ENCODE data around the gene TMEM255B. TPM values are rescaled to one million over a fixed set of nuclear protein-coding genes. Genes with fewer than 3 reads are reported as not detected.

Gene TMEM255B
- total and polyA plus RNA-seq, 9 of the 15 experiments (the other 6 are each of a cell fraction or from before 2014, with no cell fraction given), result 0.01 to 0.75 (median 0.23) TPM

DNA sequence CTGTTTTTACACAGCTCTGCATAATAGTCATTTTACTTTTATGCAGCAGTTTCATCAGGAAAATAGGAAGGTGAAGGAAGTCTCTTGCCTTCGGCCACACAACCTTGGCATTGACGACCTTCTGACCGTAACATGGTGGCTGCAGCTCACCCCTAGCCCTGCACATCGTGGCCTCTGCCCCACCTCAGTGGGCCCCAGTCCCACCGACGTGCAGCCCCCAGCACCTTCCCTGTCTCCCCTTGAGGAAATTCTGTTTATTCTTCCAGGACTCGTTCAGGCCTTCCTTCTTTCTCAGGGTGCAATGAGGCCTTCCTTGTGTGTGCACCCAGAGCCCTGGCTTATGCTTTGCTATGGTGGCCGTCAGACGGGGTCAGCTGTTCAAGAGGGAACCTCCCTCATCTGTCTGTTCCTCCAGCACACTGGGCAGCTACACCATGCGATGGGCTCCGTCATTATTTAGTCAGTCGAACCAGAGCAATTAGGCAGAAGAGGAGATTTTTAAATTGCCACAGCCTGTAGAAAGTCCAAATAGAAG lies 33.3 kb downstream of the TMEM255B start:
- Histone ChIP-seq H4K20me1 (replicated peaks; ENCODE audit: control insufficient read depth, insufficient read depth, low read length) (no peaks in the 10 kb centered on the region; the same call in 1 of the 2 replicates), H3K9ac (ENCODE audit: insufficient read depth in 1 of 2, low read depth in 2 of 2, low read length in 2 of 2) (no peak overlapping the region), H2AFZ (ENCODE audit: low read depth, low read length) (no peak overlapping the region), H3K9me1 (ENCODE audit: control insufficient read depth, insufficient read depth, low read length) (no peaks in the 10 kb centered on the region), H3K27ac (ENCODE audit: extremely low read depth, low read depth, low read length) (no peak overlapping the region), H3K4me3 (no peak overlapping the region), H3K27me3 (ENCODE audit: control insufficient read depth in 2 of 2, insufficient read depth in 2 of 2, low read length in 2 of 2) (peaks cover 28 to 84% of the 10 kb centered on the region in 2 experiments), H3K4me1 (replicated peaks in 1 of 2; ENCODE audit: control insufficient read depth in 2 of 2, insufficient read depth in 2 of 2, low read length in 2 of 2) (peaks cover 0 to 15% of the 10 kb centered on the region in 2 experiments; a peak in 1 of 5 replicates), H3K79me2 (ENCODE audit: control insufficient read depth, insufficient read depth, low read length) (no peaks in the 10 kb centered on the region), H3K36me3 (ENCODE audit: control insufficient read depth, insufficient read depth, low read length) (no peaks in the 10 kb centered on the region), H3K4me2 (ENCODE audit: insufficient read depth, low read length) (no peak overlapping the region), H3K9me3 (replicated peaks; ENCODE audit: control insufficient read depth, insufficient read depth, low read depth, low read length) (no peaks in the 10 kb centered on the region)
- DNase-seq (ENCODE audit: extremely low read depth in 1 of 4, low spot score in 3 of 4) (no peak), FAIRE-seq (no peak), ATAC-seq (no peak)
- no TSS peak for BruUV-seq (replicated peaks)
- 12% methylated on average over 12 of the region's 12 CpGs for WGBS (ENCODE audit: insufficient coverage, low coverage, missing lambda C conversion rate)
- ChIA-PET CTCF (ENCODE audit: low intra/inter-chr PET ratio) (no interaction called here), POLR2A (interaction anchor here (0.5 kb wide), 1 partner anchor 217 kb away, joined by 4 read pairs; no protein-coding TSS in a partner anchor)
- in situ Hi-C loops (cut with MboI), result no loop called here
- intact Hi-C loops (cut with micrococcal nuclease), result no loop called here
- TF ChIP-seq FOXP4 (CRISPR knock-in tag; IDR thresholded peaks at IDR 0.05; ENCODE audit: borderline replicate concordance) (no peak), ZNF431 (CRISPR knock-in tag; IDR thresholded peaks at IDR 0.05) (no peak), NFATC3 (IDR thresholded peaks at IDR 0.05) (no peak), ZNF143 (CRISPR knock-in tag; IDR thresholded peaks at IDR 0.05) (no peak), TAF1 (IDR thresholded peaks at IDR 0.05; ENCODE audit: control insufficient read depth, extremely low read depth, insufficient read depth, low read length, severe bottlenecking) (no peak), KLF6 (CRISPR knock-in tag; IDR thresholded peaks at IDR 0.05; ENCODE audit: borderline replicate concordance) (no peak), PRDM10 (IDR thresholded peaks at IDR 0.05; ENCODE audit: partially characterized antibody) (no peak), HDGF (IDR thresholded peaks at IDR 0.05) (no peak), SMARCA4 (IDR thresholded peaks at IDR 0.05) (no peak), TRIM24 (IDR thresholded peaks at IDR 0.05) (no peak), MECOM (CRISPR knock-in tag; IDR thresholded peaks at IDR 0.05) (no peak), E2F5 (CRISPR knock-in tag; IDR thresholded peaks at IDR 0.05) (no peak)
- TF ChIP-seq, protein P1, sequence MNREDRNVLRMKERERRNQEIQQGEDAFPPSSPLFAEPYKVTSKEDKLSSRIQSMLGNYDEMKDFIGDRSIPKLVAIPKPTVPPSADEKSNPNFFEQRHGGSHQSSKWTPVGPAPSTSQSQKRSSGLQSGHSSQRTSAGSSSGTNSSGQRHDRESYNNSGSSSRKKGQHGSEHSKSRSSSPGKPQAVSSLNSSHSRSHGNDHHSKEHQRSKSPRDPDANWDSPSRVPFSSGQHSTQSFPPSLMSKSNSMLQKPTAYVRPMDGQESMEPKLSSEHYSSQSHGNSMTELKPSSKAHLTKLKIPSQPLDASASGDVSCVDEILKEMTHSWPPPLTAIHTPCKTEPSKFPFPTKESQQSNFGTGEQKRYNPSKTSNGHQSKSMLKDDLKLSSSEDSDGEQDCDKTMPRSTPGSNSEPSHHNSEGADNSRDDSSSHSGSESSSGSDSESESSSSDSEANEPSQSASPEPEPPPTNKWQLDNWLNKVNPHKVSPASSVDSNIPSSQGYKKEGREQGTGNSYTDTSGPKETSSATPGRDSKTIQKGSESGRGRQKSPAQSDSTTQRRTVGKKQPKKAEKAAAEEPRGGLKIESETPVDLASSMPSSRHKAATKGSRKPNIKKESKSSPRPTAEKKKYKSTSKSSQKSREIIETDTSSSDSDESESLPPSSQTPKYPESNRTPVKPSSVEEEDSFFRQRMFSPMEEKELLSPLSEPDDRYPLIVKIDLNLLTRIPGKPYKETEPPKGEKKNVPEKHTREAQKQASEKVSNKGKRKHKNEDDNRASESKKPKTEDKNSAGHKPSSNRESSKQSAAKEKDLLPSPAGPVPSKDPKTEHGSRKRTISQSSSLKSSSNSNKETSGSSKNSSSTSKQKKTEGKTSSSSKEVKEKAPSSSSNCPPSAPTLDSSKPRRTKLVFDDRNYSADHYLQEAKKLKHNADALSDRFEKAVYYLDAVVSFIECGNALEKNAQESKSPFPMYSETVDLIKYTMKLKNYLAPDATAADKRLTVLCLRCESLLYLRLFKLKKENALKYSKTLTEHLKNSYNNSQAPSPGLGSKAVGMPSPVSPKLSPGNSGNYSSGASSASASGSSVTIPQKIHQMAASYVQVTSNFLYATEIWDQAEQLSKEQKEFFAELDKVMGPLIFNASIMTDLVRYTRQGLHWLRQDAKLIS (CRISPR knock-in tag; IDR thresholded peaks at IDR 0.05), result no peak
